ENCODE results near the gene ARHGAP25.
A peak's percentile ranks its signal among the peaks of the same experiment; 100 is the strongest.

Gene ARHGAP25

GRCh38 chr2:68829749-68830148 is 95.1 kb downstream of the ARHGAP25 start:
- DNase-seq = peak in 1 of 51 donors; percentile 47

DNA sequence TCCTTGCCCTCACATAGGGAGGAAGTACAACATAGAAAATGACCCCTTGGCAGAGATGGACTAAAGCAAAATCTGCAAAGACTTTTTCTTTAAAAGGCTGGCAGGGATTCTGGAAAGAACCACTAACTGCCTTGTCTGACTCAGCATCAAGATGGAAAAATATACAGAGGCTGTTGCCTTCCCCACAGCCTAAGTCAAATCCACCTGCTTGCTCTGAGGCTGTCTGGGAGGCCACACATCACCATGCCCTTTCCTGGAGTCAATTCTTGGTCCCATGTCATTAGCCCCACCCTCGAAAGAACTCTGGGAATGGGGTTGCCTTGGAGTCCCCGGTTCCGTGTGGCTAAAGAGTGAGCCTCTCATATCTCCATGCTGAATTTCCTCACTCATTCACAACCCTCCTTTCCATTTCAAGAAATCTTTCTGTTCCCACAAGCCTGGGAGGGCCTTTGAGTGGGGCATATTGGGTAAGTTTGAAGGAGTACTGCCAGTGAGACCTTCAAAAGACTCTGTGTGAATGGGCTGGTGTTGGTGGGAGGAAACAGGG is 97.1 kb downstream of the ARHGAP25 start:
- DNase-seq = peak in 2 of 51 donors; percentile 15 to 17

DNA sequence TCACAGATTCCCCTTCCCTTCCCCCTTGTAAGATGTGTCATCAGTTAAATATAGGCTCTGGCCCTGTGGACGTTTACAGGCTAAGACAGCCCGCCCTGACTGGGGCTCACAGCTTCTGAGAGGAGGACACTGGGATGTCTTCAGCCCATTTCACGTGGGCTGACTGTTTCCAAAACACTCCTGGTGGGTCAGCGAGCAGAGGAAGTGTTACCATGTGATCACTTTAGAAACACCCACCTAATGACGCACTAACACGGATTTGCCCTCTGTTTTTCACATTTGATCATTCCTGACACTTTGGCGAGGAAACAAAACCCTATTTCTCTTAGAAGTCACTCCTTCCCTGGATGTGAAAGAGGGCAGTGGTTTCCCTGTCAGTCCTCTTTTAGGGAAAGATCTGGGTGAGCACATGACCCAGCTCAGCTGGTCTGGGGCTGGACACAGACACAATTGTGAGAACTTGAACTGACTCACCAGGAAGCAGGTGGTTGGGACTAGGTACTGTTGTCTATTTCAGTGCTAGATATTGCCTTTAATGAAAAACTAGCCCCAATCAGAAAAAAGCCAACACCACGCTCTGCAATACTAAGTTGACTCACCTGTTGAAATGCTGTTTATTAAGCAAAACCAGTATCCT is 97.7 kb downstream of the ARHGAP25 start:
- DNase-seq = peak in 27 of 51 donors; percentile 6 to 64 (median 40)

GRCh38 chr2:68833162-68833561 is 98.6 kb downstream of the ARHGAP25 start:
- no peak for DNase-seq

DNA sequence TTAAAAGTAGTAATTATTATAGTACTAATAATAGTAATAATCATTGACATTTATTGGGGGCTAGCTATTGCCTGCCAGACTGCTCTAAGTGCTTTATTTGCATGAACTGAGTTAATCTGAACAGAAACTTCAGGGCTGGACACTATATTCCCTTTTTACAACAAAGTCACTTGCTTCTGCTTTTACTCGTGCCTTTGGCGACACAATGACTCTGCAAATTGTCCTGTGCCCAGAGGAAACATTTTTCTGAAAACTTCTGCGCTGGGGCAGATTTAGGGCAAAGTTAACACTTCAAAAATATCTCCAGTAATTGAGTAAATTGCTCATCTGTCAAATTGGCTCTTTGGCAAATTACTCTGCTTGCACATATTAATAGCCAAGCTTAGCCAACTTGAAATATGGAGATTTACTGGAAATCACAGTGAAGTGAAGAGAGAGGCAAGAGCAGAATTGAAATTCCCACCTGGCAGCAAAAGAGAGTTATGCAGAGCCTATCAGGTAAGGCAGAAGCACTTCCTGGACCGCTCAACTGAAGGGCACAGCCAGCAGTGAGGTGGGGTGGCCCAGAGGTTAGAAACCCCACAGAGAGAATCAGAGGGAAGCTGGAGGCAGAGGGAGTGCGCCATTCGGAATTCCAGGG is 100.2 kb downstream of the ARHGAP25 start:
- no peak for DNase-seq

GRCh38 chr2:68835621-68836020 is 101.0 kb downstream of the ARHGAP25 start:
- no peak for DNase-seq

DNA sequence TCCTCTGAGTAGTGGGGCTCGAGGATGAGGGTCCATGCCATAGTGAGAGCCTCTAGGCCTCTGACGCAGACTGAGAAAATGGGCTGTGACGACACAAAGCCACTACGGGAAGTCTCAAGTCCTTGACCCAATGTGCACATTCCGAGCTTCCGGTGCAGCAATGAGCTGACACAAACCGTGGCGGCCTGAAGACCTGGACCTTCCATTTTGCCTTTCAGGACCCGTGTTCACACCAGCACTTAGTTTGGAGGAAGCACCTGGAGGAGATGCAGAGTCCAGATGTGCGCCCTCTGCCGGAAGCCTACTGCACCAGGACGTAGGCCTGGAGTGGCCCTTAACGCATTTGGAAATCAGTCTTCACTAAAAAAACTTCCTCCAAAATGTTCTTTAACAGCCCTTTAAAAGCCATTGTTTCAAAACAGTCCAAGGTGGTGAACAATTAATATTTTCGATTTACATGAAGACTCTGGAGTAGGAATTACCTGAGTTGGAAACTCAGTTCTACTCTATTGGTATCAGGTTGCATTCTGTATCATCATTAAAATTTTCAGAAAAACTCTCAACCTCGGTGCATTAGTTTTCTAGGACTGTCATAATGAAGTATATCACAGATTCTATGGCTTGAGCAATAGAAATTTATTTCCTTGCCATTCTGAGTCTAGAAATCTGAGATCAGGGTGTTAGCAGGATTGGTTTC is 102.7 kb downstream of the ARHGAP25 start:
- peak in 10 of 51 donors; percentile 4 to 30 (median 14) for DNase-seq

GRCh38 chr2:68837861-68838341 is 103.3 kb downstream of the ARHGAP25 start:
- no peak for DNase-seq

- DNase-seq = no peak
Observed at GRCh38 chr2:68838641-68839040, 104.0 kb downstream of the ARHGAP25 start.

GRCh38 chr2:68839260-68839833 is 104.7 kb downstream of the ARHGAP25 start:
- no peak for DNase-seq

DNA sequence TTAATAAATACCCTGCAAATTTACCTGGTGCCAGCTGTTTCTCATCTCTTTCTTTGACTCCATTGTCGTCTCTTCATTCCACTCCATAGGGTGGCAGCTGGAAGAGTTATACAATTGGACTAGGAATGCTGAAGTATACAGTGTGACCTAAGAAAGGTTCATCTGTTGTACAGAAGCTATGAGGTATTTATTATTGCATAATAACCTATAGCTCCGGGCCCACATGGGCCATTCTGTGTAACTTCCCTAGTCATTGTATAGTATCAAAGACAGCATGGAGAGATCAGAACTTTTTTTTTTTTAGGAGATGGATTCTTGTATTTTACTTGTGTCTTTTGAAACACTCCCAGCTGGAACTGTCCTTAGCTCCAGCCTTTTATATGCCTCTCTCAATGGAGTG is 110.4 kb downstream of the ARHGAP25 start:
- DNase-seq = no peak

- DNase-seq = no peak
Observed at GRCh38 chr2:68846091-68846490, 111.5 kb downstream of the ARHGAP25 start.

GRCh38 chr2:68847751-68848150 is 113.1 kb downstream of the ARHGAP25 start:
- no peak for DNase-seq

GRCh38 chr2:68849579-68850030 is 115.0 kb downstream of the ARHGAP25 start:
- DNase-seq = no peak

GRCh38 chr2:68850524-68850923 is 115.9 kb downstream of the ARHGAP25 start:
- DNase-seq = no peak

DNA sequence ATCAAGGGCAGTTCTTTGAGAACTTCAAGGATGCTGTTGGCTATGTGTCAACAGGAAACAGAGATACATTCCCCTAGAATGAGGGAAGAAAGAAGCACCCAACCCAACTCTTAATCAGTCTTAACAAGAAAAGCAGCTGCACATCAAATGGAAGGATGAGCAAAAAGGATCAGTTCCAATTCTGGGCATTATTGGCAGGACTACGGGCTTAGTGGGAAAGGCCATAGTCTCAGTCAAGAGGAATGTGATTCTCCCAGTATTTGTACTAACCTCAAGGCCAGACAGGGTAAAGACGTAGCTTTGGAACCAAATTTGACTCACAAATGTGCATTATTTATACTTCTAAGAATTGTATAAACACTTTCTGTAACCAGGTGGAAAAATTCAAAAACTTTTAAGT is 118.4 kb downstream of the ARHGAP25 start:
- no peak for DNase-seq

DNA sequence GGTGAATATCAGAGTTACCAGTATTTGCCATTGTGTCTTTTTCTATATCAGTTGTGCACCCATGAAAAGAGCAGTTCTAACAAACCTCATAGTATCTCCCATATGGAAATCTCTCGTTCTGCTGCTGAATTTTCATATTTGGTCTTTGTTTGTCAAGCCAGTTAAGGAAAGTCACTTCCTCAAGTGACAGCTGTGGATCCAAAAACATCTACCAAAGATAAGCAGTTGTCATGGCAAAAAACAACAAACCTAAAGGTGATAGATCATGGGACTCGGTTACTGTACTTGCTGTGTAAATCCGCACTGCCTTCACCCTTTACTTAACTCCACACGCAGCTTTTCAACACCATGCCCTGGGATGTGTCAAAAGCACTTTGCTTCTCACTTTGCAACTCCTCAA is 119.3 kb downstream of the ARHGAP25 start:
- DNase-seq = no peak

DNA sequence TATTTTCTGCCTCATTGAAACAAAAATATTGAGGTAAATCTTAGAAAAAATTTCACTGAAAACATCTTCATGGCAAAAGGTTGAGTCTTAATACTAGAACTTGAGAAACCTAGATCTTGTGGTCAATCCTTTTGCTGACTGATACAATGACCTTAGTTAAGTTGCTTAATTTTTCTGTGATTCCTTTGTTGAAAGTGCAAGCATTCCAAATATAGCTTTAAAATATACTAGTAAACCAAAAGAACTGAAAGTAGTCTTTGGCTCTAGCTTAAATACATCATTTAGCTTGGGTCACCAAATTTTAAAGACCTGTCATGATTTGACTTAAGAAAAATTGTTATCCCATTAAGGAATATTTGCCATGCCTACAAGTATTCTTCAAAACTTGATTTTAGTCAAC is 119.9 kb downstream of the ARHGAP25 start:
- no peak for DNase-seq

- no peak for DNase-seq
Observed at GRCh38 chr2:68855550-68855949, 120.9 kb downstream of the ARHGAP25 start.

DNA sequence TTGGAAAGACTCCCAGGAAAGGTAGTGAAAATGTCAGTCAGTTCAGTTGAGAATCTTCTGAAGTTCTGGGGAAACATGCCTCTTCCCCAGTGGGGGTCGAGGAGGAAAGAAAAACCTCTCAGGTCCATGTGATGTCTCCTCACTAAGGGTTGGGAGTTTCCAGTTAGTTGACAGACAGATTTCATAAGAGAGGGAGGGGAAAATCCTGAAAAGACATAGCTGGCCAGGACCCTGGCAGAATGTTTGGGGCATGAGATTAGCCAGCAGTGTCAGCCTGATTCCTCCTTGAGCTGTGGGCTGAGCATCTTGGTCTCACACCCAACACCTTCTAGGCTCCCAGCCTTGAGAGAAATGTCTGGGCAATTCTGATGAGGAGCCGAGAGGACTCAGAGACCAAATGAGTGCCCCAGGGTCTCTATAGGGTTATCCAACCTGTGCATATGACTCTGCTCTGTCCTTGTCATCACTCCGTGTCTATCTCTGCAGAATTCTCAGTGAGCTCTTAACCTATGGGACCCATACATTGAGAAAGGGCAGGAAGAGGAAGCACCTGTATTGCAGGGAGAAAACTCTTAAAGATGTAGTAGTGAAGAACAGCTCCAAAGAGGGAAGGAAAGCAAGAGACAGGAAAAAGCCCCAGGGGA is 122.7 kb downstream of the ARHGAP25 start:
- DNase-seq = no peak

- no peak for DNase-seq
Observed at GRCh38 chr2:68857855-68858456, 123.3 kb downstream of the ARHGAP25 start.
